Midbrain (tissue), 1 donor: Measurements from ENCODE around the gene CA9.

ENCODE experiments used
- DNase-seq: peaks from one replicate; lab custom pipeline; 2025; lab: John Stamatoyannopoulos, UW

Gene CA9

DNA sequence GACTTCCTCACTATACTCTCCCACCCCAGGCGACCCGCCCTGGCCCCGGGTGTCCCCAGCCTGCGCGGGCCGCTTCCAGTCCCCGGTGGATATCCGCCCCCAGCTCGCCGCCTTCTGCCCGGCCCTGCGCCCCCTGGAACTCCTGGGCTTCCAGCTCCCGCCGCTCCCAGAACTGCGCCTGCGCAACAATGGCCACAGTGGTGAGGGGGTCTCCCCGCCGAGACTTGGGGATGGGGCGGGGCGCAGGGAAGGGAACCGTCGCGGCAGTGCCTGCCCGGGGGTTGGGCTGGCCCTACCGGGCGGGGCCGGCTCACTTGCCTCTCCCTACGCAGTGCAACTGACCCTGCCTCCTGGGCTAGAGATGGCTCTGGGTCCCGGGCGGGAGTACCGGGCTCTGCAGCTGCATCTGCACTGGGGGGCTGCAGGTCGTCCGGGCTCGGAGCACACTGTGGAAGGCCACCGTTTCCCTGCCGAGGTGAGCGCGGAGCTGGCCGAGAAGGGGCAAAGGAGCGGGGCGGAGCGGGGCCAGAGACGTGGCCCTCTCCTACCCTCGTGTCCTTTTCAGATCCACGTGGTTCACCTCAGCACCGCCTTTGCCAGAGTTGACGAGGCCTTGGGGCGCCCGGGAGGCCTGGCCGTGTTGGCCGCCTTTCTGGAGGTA is 2.1 kb downstream of the CA9 start:
- no peak for DNase-seq

DNA sequence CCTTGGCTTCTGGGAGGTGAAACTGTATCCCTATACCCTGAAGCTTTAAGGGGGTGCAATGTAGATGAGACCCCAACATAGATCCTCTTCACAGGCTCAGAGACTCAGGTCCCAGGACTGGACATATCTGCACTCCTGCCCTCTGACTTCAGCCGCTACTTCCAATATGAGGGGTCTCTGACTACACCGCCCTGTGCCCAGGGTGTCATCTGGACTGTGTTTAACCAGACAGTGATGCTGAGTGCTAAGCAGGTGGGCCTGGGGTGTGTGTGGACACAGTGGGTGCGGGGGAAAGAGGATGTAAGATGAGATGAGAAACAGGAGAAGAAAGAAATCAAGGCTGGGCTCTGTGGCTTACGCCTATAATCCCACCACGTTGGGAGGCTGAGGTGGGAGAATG is 5.4 kb downstream of the CA9 start:
- no peak for DNase-seq

DNA sequence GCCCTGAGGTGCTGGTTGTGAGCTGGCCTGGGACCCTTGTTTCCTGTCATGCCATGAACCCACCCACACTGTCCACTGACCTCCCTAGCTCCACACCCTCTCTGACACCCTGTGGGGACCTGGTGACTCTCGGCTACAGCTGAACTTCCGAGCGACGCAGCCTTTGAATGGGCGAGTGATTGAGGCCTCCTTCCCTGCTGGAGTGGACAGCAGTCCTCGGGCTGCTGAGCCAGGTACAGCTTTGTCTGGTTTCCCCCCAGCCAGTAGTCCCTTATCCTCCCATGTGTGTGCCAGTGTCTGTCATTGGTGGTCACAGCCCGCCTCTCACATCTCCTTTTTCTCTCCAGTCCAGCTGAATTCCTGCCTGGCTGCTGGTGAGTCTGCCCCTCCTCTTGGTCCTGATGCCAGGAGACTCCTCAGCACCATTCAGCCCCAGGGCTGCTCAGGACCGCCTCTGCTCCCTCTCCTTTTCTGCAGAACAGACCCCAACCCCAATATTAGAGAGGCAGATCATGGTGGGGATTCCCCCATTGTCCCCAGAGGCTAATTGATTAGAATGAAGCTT is 6.1 kb downstream of the CA9 start:
- no peak for DNase-seq

DNA sequence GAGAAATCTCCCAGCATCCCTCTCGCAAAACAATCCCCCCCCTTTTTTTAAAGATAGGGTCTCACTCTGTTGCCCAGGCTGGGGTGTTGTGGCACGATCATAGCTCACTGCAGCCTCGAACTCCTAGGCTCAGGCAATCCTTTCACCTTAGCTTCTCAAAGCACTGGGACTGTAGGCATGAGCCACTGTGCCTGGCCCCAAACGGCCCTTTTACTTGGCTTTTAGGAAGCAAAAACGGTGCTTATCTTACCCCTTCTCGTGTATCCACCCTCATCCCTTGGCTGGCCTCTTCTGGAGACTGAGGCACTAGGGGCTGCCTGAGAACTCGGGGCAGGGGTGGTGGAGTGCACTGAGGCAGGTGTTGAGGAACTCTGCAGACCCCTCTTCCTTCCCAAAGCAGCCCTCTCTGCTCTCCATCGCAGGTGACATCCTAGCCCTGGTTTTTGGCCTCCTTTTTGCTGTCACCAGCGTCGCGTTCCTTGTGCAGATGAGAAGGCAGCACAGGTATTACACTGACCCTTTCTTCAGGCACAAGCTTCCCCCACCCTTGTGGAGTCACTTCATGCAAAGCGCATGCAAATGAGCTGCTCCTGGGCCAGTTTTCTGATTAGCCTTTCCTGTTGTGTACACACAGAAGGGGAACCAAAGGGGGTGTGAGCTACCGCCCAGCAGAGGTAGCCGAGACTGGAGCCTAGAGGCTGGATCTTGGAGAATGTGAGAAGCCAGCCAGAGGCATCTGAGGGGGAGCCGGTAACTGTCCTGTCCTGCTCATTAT is 6.8 kb downstream of the CA9 start:
- no peak for DNase-seq

DNA sequence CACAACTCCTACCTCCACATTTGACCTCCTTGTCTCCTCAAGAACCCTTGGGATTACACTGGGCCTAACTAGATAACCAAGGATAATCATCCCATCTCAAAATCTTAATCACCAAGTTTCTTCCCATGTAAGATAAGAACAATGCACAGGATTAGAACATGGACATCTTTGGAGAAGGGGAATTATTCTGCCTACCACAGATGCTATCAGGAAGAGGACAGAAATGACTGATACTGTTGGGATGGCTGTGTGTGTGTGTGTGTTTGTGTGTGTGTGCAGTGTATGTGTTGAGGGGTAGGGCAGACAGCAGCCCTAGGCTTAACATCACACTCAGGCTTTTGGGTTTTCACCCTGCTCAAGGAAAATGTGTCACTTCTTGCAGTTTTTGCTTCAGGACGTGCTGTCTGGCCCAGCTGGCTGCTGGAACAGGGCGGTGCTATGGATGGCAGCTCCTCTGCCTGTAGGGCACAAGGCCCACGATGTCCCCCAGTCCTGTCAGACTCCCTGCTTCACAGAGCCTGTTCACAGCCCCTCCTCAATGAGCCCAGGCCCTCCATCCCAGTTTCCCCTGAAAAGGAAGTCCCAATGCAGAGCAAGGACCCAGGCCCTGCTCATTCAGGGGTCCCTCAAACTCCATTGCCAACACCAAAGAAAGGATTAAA is 7.7 kb downstream of the CA9 start:
- no peak for DNase-seq

DNA sequence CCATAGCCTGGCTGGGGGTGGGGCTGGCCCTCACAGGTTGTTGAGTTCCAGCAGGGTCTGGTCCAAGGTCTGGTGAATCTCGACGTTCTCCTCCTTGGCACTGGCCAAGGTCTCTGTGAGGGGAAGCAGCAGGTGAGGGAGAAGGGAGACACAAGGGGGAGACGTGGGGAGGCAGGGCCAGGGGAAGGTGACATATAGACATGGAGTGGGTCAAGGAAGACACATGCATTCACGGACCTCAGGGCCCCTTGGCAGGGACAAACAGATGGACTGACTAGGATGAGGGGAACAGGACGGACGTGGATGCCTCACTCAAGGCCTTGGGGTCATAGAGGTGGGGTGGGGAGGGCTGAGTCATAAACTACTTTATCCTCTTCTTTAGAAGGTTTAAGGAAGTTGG is 8.3 kb downstream of the CA9 start:
- no peak for DNase-seq

DNA sequence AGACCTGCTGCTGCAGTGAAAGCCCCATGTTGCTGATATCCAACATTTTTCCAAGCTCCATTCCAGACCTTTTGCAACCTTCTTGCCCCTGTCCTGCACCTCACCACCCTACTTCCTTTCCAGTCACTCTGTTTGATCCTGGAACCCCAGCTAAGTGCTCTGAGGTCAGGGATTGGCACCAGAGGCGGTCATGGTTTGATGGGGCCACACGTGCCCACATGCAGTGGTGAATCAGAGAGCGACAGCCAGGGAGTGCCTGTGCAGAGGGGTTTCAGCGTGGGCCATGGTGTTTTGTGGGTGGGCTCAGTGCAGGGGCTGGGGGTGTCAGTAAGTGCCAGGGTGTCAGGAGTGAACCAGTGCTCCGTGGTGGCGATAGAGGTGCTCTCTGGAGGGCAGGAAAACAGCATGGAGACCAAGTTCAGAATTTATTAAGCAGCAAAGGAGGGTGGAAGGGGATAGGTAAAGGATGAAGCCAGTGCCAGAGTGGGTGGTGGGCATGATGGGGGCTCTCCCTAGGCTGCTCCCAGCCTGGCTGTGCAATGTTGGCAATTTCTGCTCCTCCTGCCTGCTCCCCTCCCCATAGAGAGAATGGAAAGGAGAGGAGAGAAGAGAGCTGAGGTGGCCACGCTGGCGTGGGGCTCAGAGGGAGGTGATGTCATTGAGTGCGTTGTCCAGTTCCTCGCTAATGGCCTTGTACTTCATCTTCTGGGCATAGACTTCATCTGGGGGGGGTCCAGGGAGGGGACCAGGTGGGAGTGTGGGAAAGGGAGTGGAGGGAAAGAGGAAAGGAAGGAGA is 9.0 kb downstream of the CA9 start:
- DNase-seq: no peak

DNA sequence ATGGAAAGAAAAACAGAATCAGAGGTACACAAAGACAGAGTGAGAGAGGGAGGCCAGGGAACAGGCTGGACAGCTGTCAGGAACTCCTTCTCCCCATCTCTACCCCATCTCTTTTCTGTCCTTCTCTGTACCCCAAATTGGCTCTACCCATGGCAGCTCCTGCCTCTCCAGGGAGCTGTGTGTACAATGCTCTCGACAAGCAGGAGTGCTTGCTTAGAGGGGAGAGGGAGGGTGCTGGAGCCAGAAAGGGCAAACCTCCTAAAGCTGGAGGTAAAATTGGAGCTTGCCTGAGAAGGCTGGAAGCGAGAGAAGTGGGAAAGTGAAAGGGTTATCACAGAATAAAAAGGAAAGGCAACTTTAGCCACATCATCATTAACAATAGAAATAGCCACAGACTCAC is 9.6 kb downstream of the CA9 start:
- no peak for DNase-seq

DNA sequence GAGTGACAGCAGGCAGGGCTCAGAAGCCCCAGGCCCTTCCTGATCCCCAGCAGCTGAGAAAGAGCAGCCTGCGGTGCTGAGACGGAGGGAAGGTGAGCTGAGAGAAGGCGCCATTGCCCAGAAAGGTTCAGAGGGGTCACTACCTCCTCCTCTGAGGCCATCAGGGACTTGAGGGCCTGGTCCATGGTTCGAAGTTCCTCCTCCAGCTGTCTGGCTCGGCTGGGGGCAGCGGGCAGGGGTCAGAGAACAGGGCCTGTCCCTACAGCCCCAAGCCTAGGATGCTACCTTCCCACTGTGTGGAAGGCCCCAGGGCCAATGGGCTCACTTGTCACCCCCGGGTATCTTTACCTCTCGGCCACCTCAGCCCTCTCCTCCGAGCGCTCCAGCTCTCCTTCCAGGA is 11.2 kb downstream of the CA9 start:
- DNase-seq: no peak

DNA sequence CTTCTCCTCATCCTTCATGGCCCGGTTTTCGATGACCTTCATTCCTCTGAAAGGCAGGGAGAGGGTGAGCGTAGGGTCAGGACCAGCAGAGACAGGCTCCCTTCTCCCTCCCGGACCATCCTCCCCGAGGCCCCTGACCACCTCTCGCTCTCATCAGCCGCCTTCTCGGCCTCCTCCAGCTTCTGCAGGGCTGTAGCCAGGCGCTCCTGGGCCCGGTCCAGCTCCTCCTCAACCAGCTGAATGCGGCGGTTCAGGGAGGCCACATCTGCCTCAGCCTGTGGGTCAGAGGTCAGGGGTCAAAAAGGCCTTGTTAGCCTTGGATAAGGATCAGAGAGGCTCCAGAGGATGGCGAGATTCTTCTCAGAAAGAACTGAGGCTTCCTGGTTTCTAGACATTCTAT is 11.8 kb downstream of the CA9 start:
- no peak for DNase-seq

DNA sequence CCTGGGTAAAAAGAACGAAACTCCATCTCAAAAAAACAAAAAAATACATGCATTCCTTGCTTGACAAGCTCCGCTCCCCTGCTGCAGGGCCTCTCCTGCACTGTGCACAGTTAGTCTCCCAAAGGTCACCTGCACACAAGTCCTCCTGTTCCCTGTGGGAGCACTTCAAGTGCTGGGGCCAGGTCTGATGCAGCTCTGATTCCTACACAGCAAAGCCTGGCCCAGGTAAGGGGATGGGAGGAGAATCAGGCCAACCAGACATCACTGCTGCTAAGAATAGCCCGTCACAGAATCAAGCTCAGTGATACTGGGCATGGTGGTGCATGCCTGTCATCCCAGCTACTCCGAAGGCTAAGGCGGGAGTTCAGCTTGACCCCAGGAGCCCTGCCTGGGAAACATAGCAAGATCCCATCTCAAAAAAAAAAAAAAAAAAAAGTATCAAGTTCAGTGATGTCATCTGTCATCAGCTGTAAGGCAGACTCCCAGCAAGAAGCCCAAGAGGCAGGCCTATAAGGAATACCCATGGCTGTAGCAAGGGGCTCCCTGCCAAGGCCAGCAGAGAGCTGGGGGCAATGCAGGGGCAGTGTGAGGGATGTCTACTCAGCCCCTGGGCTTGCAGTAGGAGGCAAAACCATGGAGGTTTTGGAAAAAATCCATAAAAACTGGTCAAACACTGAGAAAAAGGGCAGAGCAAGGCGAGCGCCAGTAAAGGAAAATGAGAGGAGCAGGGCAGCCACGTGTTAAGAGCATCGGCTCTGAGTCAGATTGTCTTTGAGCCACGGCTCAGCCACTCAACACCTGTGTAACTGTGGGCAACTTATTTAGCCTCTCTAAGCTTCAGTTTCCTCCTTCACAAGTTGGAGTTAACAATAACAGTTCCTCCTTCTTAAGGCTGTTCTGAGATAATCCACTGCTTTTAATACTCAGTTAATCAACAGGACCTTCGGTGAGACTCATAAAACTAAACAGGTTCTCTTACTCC is 12.8 kb downstream of the CA9 start:
- no peak for DNase-seq

DNA sequence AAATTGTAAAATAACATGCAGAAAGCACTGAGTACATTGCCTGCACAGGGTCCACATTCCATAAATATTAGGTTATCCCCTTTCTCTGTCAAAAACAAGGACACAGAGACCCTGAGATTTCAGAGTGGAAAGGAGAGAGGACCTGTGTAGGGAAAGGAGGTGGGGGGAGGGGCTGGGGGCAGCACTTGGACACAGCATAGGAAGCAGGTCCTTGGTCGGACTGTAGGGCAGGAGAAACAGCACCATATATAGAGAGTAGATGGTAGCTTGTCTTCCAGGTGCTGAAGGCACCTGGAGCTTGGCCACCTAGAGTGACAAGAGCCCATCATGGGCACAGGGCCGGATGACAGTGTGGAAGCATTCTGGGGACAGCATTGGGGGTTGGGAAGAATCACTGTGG is 13.6 kb downstream of the CA9 start:
- DNase-seq: no peak

DNA sequence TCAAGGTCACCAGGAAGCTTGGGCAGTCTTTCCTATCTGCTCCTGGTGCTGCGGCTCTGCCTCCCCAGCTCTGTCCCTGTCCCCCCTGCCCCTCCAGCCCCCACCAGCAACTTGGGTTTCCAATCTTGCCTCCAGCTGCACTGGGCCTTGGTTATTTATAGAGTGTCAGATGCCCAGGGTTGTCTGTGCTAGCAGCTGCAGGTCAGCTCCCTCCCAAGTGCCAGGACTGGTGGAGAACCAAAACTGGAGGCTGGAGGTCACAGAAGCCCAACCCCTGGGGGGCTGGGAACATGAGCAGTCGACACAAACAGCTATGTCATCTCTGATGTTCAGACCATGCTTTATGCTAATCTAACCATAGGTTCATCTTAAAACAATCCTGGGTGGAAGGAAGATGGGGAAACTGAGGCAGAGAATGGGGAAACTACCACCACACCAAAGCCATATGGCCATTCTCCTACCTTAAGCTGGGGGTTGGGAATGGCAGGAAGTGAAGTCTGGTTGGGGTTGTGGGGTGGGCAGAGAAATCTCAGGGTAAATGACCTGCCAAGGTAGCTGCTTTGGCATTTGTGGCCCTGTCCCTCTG is 14.3 kb downstream of the CA9 start:
- DNase-seq: no peak

DNA sequence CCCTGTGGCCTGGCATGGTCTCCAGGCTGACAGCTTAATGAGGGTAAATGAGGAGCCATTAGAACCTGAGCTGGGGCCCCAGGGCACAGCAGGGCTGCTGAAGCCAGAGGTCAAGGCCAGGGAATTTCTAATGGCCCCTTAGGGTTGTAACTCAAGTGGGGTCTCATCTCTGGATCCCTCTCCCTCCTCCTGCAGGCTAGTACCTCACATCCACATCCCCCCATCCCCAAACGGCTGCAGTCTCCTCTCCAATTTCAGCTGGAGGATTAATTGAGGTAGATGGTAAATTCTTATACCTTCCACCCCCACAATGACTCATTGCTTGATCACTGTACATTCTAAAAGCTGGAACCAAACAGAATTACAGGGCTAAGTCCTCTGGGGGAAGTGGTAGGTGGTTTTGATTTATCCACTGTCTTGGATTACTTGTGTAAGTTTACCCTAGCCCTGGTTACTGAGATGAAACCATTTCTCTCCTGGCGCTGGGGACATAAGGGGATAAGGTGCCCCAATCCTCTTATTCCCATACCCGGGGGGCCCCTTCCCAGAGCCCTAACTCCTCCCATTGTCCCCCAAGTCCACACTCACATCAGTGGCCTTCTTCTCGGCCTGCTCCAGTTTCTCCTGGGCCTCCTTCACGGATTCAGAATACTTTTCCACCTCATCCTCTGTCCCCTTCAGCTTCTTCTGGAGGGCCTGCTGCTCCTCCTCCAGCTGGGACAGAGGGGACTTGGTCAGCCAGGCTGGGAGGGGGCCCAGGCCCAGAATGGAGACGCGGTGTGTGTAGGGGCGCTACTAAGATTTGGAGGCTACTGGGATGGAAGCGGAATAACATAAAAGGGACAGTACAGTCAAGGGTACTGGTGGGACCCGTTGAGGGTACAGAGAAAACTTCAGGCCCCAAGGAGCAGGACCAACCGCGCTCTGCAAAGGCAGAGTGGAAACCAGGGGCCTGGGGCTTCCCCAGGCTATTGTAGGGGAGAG is 15.1 kb downstream of the CA9 start:
- DNase-seq: no peak

DNA sequence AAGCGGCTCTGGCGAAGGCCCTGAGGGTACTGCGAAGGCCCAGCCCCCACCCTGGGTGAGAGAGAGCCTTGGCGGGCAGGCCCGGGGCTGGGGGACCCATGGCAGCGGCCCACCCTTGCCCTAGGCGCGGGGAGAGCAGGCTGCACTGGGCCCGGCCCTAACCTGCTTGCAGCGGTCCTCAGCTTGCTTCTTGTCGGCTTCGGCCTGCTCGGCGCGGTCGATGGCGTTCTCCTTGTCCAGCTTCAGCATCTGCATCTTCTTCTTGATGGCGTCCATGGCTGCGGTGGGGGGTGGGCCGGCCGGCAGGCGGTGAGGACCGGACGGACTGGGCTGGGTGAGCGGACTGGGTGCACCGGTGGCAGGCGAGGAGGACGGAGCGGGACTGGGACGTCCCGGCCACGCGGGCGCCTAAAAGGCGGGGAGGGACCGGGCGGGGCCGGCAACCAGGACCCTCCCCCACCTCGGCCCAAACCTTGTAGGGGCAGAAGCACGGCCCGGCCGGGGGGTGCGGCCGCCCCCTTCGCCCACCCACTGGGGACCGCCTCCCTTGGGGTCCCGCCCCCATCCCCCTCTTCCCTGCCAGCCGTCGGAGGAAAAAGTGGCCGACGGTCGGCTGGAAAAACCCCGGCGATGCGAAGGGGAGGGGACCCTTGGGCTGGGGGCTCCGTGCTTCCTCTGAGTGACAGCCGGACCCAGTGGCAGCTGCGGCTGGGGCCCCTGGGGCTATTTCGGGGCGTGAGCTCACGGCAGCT is 16.0 kb downstream of the CA9 start, which contains the start of gene TPM2:
TSS of gene TPM2 (minus strand) at position 384 of the 752 bp plus-strand sequence. CDS start at position 276, 108 bp downstream.
- DNase-seq: no peak

DNA sequence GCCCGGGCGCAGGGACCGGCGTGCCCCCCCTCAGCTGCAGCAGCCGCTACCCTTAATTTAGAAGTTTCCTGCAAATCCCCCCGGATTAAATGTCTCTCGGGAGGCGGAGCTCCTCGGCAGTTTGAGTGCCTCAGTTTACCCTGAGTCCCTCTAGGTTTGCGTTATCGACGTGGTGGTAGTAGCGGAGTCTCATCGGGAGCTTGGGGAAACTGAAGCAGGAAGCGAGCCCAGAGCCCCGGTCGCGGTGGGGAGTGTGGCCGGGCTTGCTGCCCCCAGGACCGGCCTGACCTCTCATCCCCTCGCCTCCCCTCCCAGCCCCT is 16.5 kb downstream of the CA9 start:
- DNase-seq: no peak

DNA sequence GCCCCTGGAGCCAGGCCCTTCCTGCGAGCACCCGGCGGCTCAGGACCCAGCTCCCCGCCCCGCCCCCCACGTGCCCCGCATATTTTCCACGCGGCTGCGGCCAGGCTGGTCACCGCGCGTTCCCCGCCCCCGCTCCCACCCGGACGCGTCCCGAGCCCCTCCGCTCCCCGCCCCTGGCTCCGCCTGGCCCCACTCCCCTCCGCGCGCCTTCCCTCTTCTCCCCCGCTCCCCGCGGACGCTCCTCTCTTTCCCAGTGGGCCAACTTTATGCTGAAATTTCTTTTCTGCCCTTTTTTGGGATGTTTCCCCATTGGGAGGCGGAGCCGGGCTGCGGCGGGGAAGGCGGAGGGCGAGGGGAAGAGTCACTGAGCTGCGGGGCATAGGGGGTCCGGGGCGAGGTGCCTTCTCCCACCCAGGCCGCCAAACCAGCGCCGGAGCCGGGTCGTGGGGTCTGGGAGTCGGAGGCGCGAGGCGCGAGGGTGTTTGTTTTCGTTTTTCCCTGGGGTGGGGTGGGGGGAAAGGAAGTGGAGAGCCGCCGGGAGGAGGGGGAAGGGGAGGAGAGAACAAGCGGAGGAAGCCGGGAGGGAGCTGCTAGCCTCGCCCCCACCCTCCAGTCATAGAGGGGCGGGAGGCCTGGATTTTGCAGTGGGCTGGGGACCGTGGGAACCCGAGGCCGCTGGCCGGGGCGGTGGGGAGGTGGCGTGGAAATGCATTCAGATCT is 17.0 kb downstream of the CA9 start:
- DNase-seq: peak; percentile 6

DNA sequence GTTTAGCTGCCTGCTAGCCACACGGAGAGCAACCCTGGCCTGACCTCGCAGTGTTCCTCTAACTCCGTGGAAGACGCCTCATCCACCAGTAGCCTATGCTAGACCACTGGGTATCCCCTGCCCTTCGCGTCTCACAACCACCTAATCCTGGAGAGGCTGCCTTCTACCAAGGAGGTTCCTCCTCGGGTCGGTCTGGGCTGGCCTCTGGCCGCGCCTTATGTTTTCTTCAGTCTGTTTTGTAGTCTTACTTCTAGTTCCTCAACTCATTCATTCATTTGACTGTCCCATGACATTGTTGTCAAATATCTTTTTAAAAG is 17.6 kb downstream of the CA9 start:
- no peak for DNase-seq
